ENCODE results near the gene SFXN4.

The SFXN4 gene

DNA sequence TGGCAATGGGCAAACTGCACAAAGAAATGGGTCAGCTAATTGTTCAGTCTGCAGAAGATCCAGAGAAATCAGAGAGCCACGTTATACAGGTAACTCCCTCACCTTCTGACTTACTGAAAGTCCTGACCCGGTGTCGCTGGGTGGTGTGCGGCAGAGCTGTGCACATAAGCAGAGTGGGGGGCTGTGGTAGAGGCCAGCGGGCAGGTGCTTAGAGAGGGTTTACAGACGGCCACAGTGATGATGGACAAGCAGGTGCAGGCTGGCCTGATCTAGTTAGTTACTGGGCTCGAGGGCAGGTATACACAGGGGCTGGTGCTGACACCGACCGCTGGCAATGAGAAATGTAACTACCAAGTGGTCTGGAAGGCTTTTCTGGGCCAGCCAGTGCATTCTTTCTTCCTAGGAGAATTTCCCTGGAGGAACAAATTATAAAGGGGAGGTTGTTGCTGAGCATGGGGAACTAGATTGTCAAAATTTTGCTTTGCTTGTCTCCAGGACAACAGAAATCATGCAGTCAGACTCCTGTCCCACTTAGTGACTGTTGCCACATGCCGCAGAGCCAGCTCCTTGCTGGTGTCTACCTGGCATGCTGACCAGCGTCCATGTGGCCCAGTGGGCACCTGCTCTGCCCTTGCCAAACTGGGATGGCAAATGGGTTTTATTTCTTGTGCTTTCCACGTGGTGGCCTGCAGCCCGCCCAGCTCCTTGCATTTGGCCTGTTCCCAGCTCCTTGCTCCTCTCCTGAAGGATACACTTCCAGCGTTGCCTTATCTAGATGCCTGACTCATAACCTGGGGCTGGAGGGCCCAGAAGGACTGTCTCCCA, 32.8 kb downstream of the SFXN4 start:
- H3K4me3 ChIP-seq, result no peak overlapping the region
- DNase-seq (ENCODE audit: low read depth, low spot score), result no peak
- no peak overlapping the region; the same call in 1 of the 2 replicates for H3K27ac ChIP-seq
- TF ChIP-seq FOXP2 (optimal IDR thresholded peaks at IDR 0.05; ENCODE audit: control extremely low read depth, extremely low read length, insufficient read depth) (no peak), EZH2 (IDR thresholded peaks at IDR 0.05) (no peak), POLR2AphosphoS5 (IDR thresholded peaks at IDR 0.05; ENCODE audit: borderline replicate concordance, low read depth, low read length) (no peak)
- H3K9me3 ChIP-seq (ENCODE audit: low read depth, low read length), result no peaks in the 10 kb centered on the region
- H3K36me3 ChIP-seq (ENCODE audit: insufficient read depth, low read length), result peaks cover 30% of the 10 kb centered on the region; the same call in 1 of the 2 replicates
- no peak overlapping the region for H3K9ac ChIP-seq (ENCODE audit: insufficient read length)

GRCh38 chr10:119131512-119132240, 33.8 kb downstream of the SFXN4 start:
- Histone ChIP-seq H3K9ac (ENCODE audit: insufficient read length) (no peak overlapping the region), H3K4me3 (peak overlapping the region; percentile 25; the same call in 1 of the 2 replicates), H3K27ac (peak overlapping the region; percentile 48), H3K9me3 (ENCODE audit: low read depth, low read length) (no peaks in the 10 kb centered on the region), H3K36me3 (ENCODE audit: insufficient read depth, low read length) (peaks cover 30% of the 10 kb centered on the region; the same call in 1 of the 2 replicates)
- TF ChIP-seq FOXP2 (optimal IDR thresholded peaks at IDR 0.05; ENCODE audit: control extremely low read depth, extremely low read length, insufficient read depth) (no peak), EZH2 (IDR thresholded peaks at IDR 0.05) (no peak), POLR2AphosphoS5 (IDR thresholded peaks at IDR 0.05; ENCODE audit: borderline replicate concordance, low read depth, low read length) (no peak)
- no peak for DNase-seq (ENCODE audit: low read depth, low spot score)

DNA sequence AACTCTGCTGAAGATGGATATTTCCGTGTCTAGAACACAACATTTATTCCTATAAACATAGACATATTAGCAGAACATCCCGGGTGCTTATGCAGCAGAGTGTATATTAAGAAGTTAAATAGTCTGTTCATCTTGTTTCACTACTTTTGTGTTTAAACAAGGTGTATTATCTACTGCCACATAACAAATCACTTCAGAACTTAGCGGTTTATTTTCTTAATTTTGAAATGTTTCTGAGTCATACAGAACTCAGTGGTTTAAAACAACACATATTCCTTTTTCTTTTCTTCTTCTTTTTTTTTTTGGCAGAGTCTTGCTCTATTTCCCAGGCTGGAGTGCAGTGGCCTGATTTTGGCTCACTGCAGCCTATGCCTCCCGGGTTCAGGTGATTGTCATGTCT, 35.8 kb downstream of the SFXN4 start:
- Histone ChIP-seq H3K4me3 (no peak overlapping the region), H3K9me3 (ENCODE audit: low read depth, low read length) (no peaks in the 10 kb centered on the region), H3K9ac (ENCODE audit: insufficient read length) (no peak overlapping the region), H3K27ac (no peak overlapping the region), H3K36me3 (ENCODE audit: insufficient read depth, low read length) (peaks cover 35% of the 10 kb centered on the region; the same call in 1 of the 2 replicates)
- TF ChIP-seq FOXP2 (optimal IDR thresholded peaks at IDR 0.05; ENCODE audit: control extremely low read depth, extremely low read length, insufficient read depth) (no peak), POLR2AphosphoS5 (IDR thresholded peaks at IDR 0.05; ENCODE audit: borderline replicate concordance, low read depth, low read length) (no peak), EZH2 (IDR thresholded peaks at IDR 0.05) (no peak)
- no peak for DNase-seq (ENCODE audit: low read depth, low spot score)

DNA sequence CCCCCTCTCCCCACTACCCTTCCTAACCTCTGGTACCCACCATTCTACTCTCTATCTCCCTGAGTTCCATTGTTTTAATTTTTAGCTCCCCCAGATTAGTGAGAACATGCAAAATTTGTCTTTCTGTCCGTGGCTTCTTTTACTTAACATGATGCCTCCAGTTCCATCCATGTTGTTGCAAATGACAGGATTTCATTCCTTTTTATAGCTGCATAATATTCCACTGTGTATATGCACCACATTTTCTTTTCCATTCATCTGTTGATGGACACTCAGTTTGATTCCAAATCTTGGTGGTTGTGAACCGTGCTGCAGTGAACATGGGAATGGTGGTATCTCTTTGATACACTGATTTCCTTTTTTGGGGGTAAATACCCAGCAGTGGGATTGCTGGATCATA, 39.6 kb downstream of the SFXN4 start:
- no peak overlapping the region for H3K9ac ChIP-seq (ENCODE audit: insufficient read length)
- no peak for TF ChIP-seq POLR2AphosphoS5 (IDR thresholded peaks at IDR 0.05; ENCODE audit: borderline replicate concordance, low read depth, low read length)
- TF ChIP-seq FOXP2 (optimal IDR thresholded peaks at IDR 0.05; ENCODE audit: control extremely low read depth, extremely low read length, insufficient read depth), result no peak
- no peak for TF ChIP-seq EZH2 (IDR thresholded peaks at IDR 0.05)
- H3K27ac ChIP-seq, result no peak overlapping the region
- H3K36me3 ChIP-seq (ENCODE audit: insufficient read depth, low read length), result peaks cover 27% of the 10 kb centered on the region; the same call in 1 of the 2 replicates
- no peak for DNase-seq (ENCODE audit: low read depth, low spot score)
- H3K4me3 ChIP-seq, result no peak overlapping the region
- H3K9me3 ChIP-seq (ENCODE audit: low read depth, low read length), result no peaks in the 10 kb centered on the region

GRCh38 chr10:119120875-119121274, 44.6 kb downstream of the SFXN4 start:
- TF ChIP-seq FOXP2 (optimal IDR thresholded peaks at IDR 0.05; ENCODE audit: control extremely low read depth, extremely low read length, insufficient read depth) (no peak), EZH2 (IDR thresholded peaks at IDR 0.05) (no peak), POLR2AphosphoS5 (IDR thresholded peaks at IDR 0.05; ENCODE audit: borderline replicate concordance, low read depth, low read length) (no peak)
- no peak for DNase-seq (ENCODE audit: low read depth, low spot score)
- Histone ChIP-seq H3K27ac (no peak overlapping the region), H3K36me3 (ENCODE audit: insufficient read depth, low read length) (peaks cover 16% of the 10 kb centered on the region), H3K9ac (ENCODE audit: insufficient read length) (no peak overlapping the region), H3K4me3 (no peak overlapping the region), H3K9me3 (ENCODE audit: low read depth, low read length) (no peaks in the 10 kb centered on the region)

DNA sequence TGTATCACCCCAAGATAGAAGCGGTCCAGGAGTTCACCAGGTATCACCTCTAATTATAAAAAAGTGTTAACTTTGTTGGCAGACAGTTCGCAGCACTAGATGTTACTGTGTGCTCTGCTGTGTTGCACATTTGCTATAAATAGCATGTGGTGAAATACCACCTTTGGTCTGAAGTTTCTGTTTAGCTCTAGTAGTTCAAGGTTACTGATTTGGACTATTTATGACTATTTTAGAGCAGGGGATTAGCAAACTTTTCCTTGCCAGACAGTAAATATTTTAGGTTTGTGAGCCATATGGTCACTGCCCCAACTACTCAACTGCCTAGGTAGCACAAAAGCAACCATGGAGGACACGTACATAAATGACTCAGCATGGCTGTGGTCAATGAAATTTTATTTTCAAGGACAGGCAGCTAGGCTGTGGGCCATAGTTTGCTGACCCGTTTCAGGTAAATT, 45.1 kb downstream of the SFXN4 start:
- Histone ChIP-seq H3K9ac (ENCODE audit: insufficient read length) (no peak overlapping the region), H3K36me3 (ENCODE audit: insufficient read depth, low read length) (peaks cover 15% of the 10 kb centered on the region), H3K9me3 (ENCODE audit: low read depth, low read length) (no peaks in the 10 kb centered on the region), H3K4me3 (no peak overlapping the region), H3K27ac (no peak overlapping the region)
- no peak for TF ChIP-seq POLR2AphosphoS5 (IDR thresholded peaks at IDR 0.05; ENCODE audit: borderline replicate concordance, low read depth, low read length)
- no peak for TF ChIP-seq FOXP2 (optimal IDR thresholded peaks at IDR 0.05; ENCODE audit: control extremely low read depth, extremely low read length, insufficient read depth)
- no peak for TF ChIP-seq EZH2 (IDR thresholded peaks at IDR 0.05)
- no peak for DNase-seq (ENCODE audit: low read depth, low spot score)

DNA sequence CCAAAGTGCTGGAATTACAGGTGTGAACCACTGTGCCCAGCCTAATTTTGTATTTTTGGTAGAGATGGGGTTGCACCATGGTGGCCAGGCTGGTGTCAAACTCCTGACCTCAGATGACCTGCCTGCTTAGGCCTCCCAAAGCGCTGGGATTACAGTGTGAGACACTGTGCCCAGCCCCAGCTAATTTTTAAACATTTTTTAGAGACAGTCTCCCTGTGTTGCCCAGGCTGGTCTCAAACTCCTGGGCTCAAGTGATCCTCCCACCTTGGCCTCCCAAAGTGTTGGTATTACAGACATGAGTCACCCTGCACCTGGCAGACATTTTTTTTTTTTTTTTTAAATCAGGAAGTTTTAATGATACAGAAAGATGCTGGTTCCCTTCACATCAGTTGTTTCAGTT, 46.1 kb downstream of the SFXN4 start:
- no peak overlapping the region for H3K27ac ChIP-seq
- H3K4me3 ChIP-seq, result no peak overlapping the region
- TF ChIP-seq EZH2 (IDR thresholded peaks at IDR 0.05) (no peak), FOXP2 (optimal IDR thresholded peaks at IDR 0.05; ENCODE audit: control extremely low read depth, extremely low read length, insufficient read depth) (no peak), POLR2AphosphoS5 (IDR thresholded peaks at IDR 0.05; ENCODE audit: borderline replicate concordance, low read depth, low read length) (no peak)
- peaks cover 15% of the 10 kb centered on the region for H3K36me3 ChIP-seq (ENCODE audit: insufficient read depth, low read length)
- H3K9ac ChIP-seq (ENCODE audit: insufficient read length), result no peak overlapping the region
- no peak for DNase-seq (ENCODE audit: low read depth, low spot score)
- no peaks in the 10 kb centered on the region for H3K9me3 ChIP-seq (ENCODE audit: low read depth, low read length)

GRCh38 chr10:119118231-119118630, 47.3 kb downstream of the SFXN4 start:
- H3K9ac ChIP-seq (ENCODE audit: insufficient read length), result no peak overlapping the region
- H3K4me3 ChIP-seq, result no peak overlapping the region
- H3K27ac ChIP-seq, result no peak overlapping the region
- H3K9me3 ChIP-seq (ENCODE audit: low read depth, low read length), result no peaks in the 10 kb centered on the region
- peaks cover 15% of the 10 kb centered on the region for H3K36me3 ChIP-seq (ENCODE audit: insufficient read depth, low read length)
- DNase-seq (ENCODE audit: low read depth, low spot score), result no peak
- TF ChIP-seq FOXP2 (optimal IDR thresholded peaks at IDR 0.05; ENCODE audit: control extremely low read depth, extremely low read length, insufficient read depth) (no peak), EZH2 (IDR thresholded peaks at IDR 0.05) (no peak), POLR2AphosphoS5 (IDR thresholded peaks at IDR 0.05; ENCODE audit: borderline replicate concordance, low read depth, low read length) (no peak)

All from SK-N-MC (cell line).